ENCODE data around the gene PSMD5.

PSMD5 gene

GRCh38 chr9:120877276-120878034, 34.7 kb upstream of the PSMD5 start:
- H3K27ac Mint-ChIP-seq = peak overlapping the region; percentile 95
- no peaks in the 10 kb centered on the region for H3K9me3 Mint-ChIP-seq
- H3K4me3 Mint-ChIP-seq = peak overlapping the region; percentile 88
- peaks cover 10% of the 10 kb centered on the region for H3K36me3 Mint-ChIP-seq
- H3K4me1 Mint-ChIP-seq = peaks cover 82% of the 10 kb centered on the region
- no peaks in the 10 kb centered on the region for H3K27me3 Mint-ChIP-seq

- Mint-ChIP-seq H3K27ac (peak within 1 kb of the TSS; percentile 95), H3K36me3 (peaks cover 14% of the 10 kb centered on the region), H3K27me3 (no peaks in the 10 kb centered on the region), H3K4me3 (peak within 1 kb of the TSS; percentile 88), H3K9me3 (no peaks in the 10 kb centered on the region), H3K4me1 (peaks cover 80% of the 10 kb centered on the region)
Measured at GRCh38 chr9:120876842-120877240, 34.1 kb upstream of the PSMD5 start, which contains the start of gene PHF19. TSS of gene PHF19 (minus strand) at chr9:120877188. CDS start at chr9:120874741, 2,447 bp downstream.

GRCh38 chr9:120875954-120876841, 33.5 kb upstream of the PSMD5 start:
- no peaks in the 10 kb centered on the region for H3K9me3 Mint-ChIP-seq
- peak overlapping the region; percentile 82 for H3K27ac Mint-ChIP-seq
- no peaks in the 10 kb centered on the region for H3K27me3 Mint-ChIP-seq
- H3K4me1 Mint-ChIP-seq = peaks cover 77% of the 10 kb centered on the region
- peak overlapping the region; percentile 82 for H3K4me3 Mint-ChIP-seq
- H3K36me3 Mint-ChIP-seq = peaks cover 17% of the 10 kb centered on the region

- Mint-ChIP-seq H3K36me3 (peaks cover 20% of the 10 kb centered on the region), H3K4me3 (peak overlapping the region; percentile 82), H3K9me3 (no peaks in the 10 kb centered on the region), H3K27ac (peak overlapping the region; percentile 82), H3K27me3 (no peaks in the 10 kb centered on the region), H3K4me1 (peaks cover 77% of the 10 kb centered on the region)
Measured at GRCh38 chr9:120875643-120875953, 32.9 kb upstream of the PSMD5 start.

GRCh38 chr9:120875195-120875565, 32.5 kb upstream of the PSMD5 start:
- H3K4me1 Mint-ChIP-seq = peaks cover 75% of the 10 kb centered on the region
- peak overlapping the region; percentile 82 for H3K27ac Mint-ChIP-seq
- H3K36me3 Mint-ChIP-seq = peaks cover 20% of the 10 kb centered on the region
- H3K27me3 Mint-ChIP-seq = no peaks in the 10 kb centered on the region
- H3K4me3 Mint-ChIP-seq = peak overlapping the region; percentile 82
- H3K9me3 Mint-ChIP-seq = no peaks in the 10 kb centered on the region

GRCh38 chr9:120874226-120875194, 31.8 kb upstream of the PSMD5 start:
- H3K27me3 Mint-ChIP-seq = no peaks in the 10 kb centered on the region
- peaks cover 72% of the 10 kb centered on the region for H3K4me1 Mint-ChIP-seq
- H3K4me3 Mint-ChIP-seq = peak overlapping the region; percentile 27
- no peaks in the 10 kb centered on the region for H3K9me3 Mint-ChIP-seq
- peaks cover 20% of the 10 kb centered on the region for H3K36me3 Mint-ChIP-seq
- peak overlapping the region; percentile 77 for H3K27ac Mint-ChIP-seq

GRCh38 chr9:120873512-120873911, 30.8 kb upstream of the PSMD5 start:
- H3K4me3 Mint-ChIP-seq = no peak overlapping the region
- no peaks in the 10 kb centered on the region for H3K27me3 Mint-ChIP-seq
- H3K9me3 Mint-ChIP-seq = no peaks in the 10 kb centered on the region
- H3K36me3 Mint-ChIP-seq = peaks cover 20% of the 10 kb centered on the region
- H3K4me1 Mint-ChIP-seq = peaks cover 68% of the 10 kb centered on the region
- peak overlapping the region; percentile 77 for H3K27ac Mint-ChIP-seq

GRCh38 chr9:120872791-120873502, 30.2 kb upstream of the PSMD5 start:
- peaks cover 20% of the 10 kb centered on the region for H3K36me3 Mint-ChIP-seq
- H3K9me3 Mint-ChIP-seq = no peaks in the 10 kb centered on the region
- H3K4me1 Mint-ChIP-seq = peaks cover 67% of the 10 kb centered on the region
- no peak overlapping the region for H3K4me3 Mint-ChIP-seq
- peak overlapping the region; percentile 21 for H3K27ac Mint-ChIP-seq
- H3K27me3 Mint-ChIP-seq = no peaks in the 10 kb centered on the region

- Mint-ChIP-seq H3K27ac (no peak overlapping the region), H3K9me3 (no peaks in the 10 kb centered on the region), H3K4me1 (peaks cover 54% of the 10 kb centered on the region), H3K27me3 (no peaks in the 10 kb centered on the region), H3K4me3 (no peak overlapping the region), H3K36me3 (peaks cover 20% of the 10 kb centered on the region)
Measured at GRCh38 chr9:120870206-120870605, 27.5 kb upstream of the PSMD5 start.

- peak overlapping the region; percentile 84 for H3K27ac Mint-ChIP-seq
- H3K4me3 Mint-ChIP-seq = peak overlapping the region; percentile 92
- no peaks in the 10 kb centered on the region for H3K27me3 Mint-ChIP-seq
- peaks cover 20% of the 10 kb centered on the region for H3K36me3 Mint-ChIP-seq
- no peaks in the 10 kb centered on the region for H3K9me3 Mint-ChIP-seq
- H3K4me1 Mint-ChIP-seq = peaks cover 51% of the 10 kb centered on the region
Measured at GRCh38 chr9:120869726-120870125, 27.0 kb upstream of the PSMD5 start.

GRCh38 chr9:120869360-120869687, 26.6 kb upstream of the PSMD5 start:
- Mint-ChIP-seq H3K27ac (peak overlapping the region; percentile 96), H3K4me1 (peaks cover 47% of the 10 kb centered on the region), H3K4me3 (peak overlapping the region; percentile 92), H3K9me3 (no peaks in the 10 kb centered on the region), H3K36me3 (peaks cover 20% of the 10 kb centered on the region), H3K27me3 (no peaks in the 10 kb centered on the region)

- peak overlapping the region; percentile 96 for H3K27ac Mint-ChIP-seq
- H3K4me1 Mint-ChIP-seq = peaks cover 42% of the 10 kb centered on the region
- H3K36me3 Mint-ChIP-seq = peaks cover 18% of the 10 kb centered on the region
- H3K27me3 Mint-ChIP-seq = no peaks in the 10 kb centered on the region
- H3K4me3 Mint-ChIP-seq = peak overlapping the region; percentile 92
- H3K9me3 Mint-ChIP-seq = no peaks in the 10 kb centered on the region
Measured at GRCh38 chr9:120868676-120869359, 26.1 kb upstream of the PSMD5 start.

GRCh38 chr9:120868339-120868675, 25.6 kb upstream of the PSMD5 start:
- peaks cover 13% of the 10 kb centered on the region for H3K36me3 Mint-ChIP-seq

GRCh38 chr9:120867676-120868338, 25.1 kb upstream of the PSMD5 start:
- H3K36me3 Mint-ChIP-seq = peaks cover 16% of the 10 kb centered on the region
- peak overlapping the region; percentile 94 for H3K27ac Mint-ChIP-seq
- peak overlapping the region; percentile 73 for H3K4me3 Mint-ChIP-seq
- no peaks in the 10 kb centered on the region for H3K27me3 Mint-ChIP-seq
- H3K9me3 Mint-ChIP-seq = no peaks in the 10 kb centered on the region
- H3K4me1 Mint-ChIP-seq = peaks cover 35% of the 10 kb centered on the region

More at GRCh38 chr9:120868339-120868675, 25.6 kb upstream of the PSMD5 start:
- Mint-ChIP-seq H3K4me1 (peaks cover 37% of the 10 kb centered on the region), H3K4me3 (peak overlapping the region; percentile 73), H3K27me3 (no peaks in the 10 kb centered on the region), H3K9me3 (no peaks in the 10 kb centered on the region), H3K27ac (peak overlapping the region; percentile 94)
